Esophagus muscularis mucosa (tissue), 3 donors: ENCODE data around the gene ATP13A3.

Experiments
- CTCF ChIP-seq, 3 experiments: fragments of 200-600 bp in 2 of 3; fragments of 450-650 bp in 1 of 3; sonication (generic) in 2 of 3; IDR thresholded peaks; one replicate each; pipeline ENCODE4 v1.5.1; 2017 to 2019; ENCODE audit warnings: antibody characterized with exemption in 3 of 3, mild to moderate bottlenecking in 2 of 3, moderate library complexity in 1 of 3
- POLR2A ChIP-seq: fragments of 450-650 bp; IDR thresholded peaks from one replicate; pipeline ENCODE4 v1.6.1; 2017; ENCODE audit warnings: antibody characterized with exemption, moderate library complexity, mild to moderate bottlenecking, low read depth

GRCh38 chr3:194375473-194376240, 111.1 kb downstream of the ATP13A3 start:
- TF ChIP-seq POLR2A: no peak
- TF ChIP-seq CTCF (IDR thresholded peaks at IDR 0.05): no peak
